ENCODE results near the gene HS3ST6. TPM values are rescaled to one million over a fixed set of nuclear protein-coding genes. Genes with fewer than 3 reads are reported as not detected.

HS3ST6 gene
- polyA plus RNA-seq, 1 of the 3 experiments (the other 2 are of a cell fraction), result 0.03 TPM

DNA sequence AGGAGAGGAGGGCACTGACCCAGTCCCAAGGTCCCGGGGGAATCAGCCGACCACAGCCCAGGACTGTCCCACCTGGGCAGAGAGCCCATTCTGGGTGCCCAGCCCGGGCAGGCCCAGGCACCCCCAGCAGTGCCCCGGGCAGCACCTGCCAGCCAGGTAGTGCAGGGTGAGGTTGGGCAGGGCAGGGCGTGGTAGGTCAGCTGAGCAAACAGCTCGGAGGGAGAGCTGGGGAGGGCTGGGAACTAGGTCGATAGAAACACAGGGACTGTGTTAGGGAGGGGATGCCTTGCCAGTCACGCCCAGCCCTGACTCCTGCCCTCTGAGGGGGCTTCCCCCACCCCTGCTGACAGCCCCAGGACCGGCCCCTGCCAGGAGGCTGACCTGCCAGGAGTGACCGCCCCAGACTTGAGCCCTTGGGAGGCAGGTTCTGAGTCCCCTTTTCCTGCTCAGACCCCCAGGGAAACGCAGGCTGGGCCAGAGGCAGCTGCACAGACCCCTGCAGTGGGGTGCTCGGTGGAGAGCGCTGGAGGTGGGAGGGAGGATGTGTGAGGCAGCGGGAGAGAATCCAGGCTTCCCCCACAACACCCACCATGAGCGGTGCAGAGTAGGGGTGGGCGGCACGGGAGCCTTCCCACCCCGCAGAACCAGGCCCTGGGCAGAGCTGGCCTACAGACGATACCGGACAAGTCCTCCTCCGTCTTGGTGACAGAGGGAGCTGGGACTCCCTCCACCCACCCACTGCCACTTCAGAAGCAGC is 4.7 kb downstream of the HS3ST6 start:
- Histone ChIP-seq H3K4me1 (ENCODE audit: control insufficient read depth in 1 of 2, insufficient read depth in 2 of 2, low read depth in 1 of 2, low read length in 1 of 2) (peaks cover 0 to 11% of the 10 kb centered on the region in 2 experiments; a peak in 1 of 4 replicates), H3K9me3 (no peaks in the 10 kb centered on the region), H3K4me2 (no peak overlapping the region), H3K9me2 (no peaks in the 10 kb centered on the region), H4K20me1 (ENCODE audit: insufficient read depth) (no peaks in the 10 kb centered on the region), H3K9ac (no peak overlapping the region), H3K36me3 (replicated peaks in 1 of 2; ENCODE audit: control insufficient read depth in 1 of 2, insufficient read depth in 2 of 2, low read length in 1 of 2) (no peaks in the 10 kb centered on the region), H3K79me2 (ENCODE audit: insufficient read depth) (no peaks in the 10 kb centered on the region), H2AFZ (ENCODE audit: low read depth) (no peak overlapping the region), H3F3A (replicated peaks; ENCODE audit: insufficient read depth) (no peaks in the 10 kb centered on the region), H3K27ac (ENCODE audit: low read depth in 2 of 2, low read length in 1 of 2) (no peak overlapping the region), H3K4me3 (ENCODE audit: low read depth in 2 of 2, low read length in 1 of 2) (no peak overlapping the region), H3K27me3 (ENCODE audit: insufficient read depth) (peaks cover 21% of the 10 kb centered on the region)
- ChIA-PET CTCF (interaction anchor here (1.2 to 2.6 kb wide), 2 partner anchors 16 kb away, joined by 6 to 8 read pairs; no protein-coding TSS in a partner anchor), POLR2A (no interaction called here)
- DNase-seq, result no peak
- 67% methylated on average over 12 of the region's 21 CpGs for WGBS (ENCODE audit: low lambda C conversion rate)
- TF ChIP-seq TCF12 (IDR thresholded peaks at IDR 0.05) (no peak), YY1 (IDR thresholded peaks at IDR 0.05; ENCODE audit: low read depth) (no peak), SIN3A (IDR thresholded peaks at IDR 0.05; ENCODE audit: borderline replicate concordance, low read depth, low read length) (no peak), FOSL2 (IDR thresholded peaks at IDR 0.05; ENCODE audit: borderline replicate concordance, low read depth) (no peak)
- TF ChIP-seq, protein P1, sequence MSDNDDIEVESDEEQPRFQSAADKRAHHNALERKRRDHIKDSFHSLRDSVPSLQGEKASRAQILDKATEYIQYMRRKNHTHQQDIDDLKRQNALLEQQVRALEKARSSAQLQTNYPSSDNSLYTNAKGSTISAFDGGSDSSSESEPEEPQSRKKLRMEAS (IDR thresholded peaks at IDR 0.05; ENCODE audit: low read depth), result no peak

DNA sequence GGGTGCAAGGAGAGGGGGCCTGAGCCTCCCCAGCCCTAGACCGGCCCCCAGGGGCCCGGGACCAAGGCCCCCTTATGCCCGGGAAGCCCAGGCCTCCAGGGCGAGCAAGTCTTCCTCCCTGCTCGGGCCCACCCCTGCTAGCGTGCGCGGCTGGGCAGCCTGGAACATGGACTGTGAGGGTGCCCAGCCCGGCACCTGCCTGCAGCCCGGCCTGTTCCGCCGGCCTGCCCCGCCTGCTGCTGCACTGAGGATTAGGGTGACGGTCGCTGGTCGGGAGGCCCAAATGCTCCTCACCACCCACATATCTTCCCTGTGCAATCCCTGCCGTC is 6.0 kb downstream of the HS3ST6 start:
- Histone ChIP-seq H3F3A (replicated peaks; ENCODE audit: insufficient read depth) (no peaks in the 10 kb centered on the region), H3K4me2 (no peak overlapping the region), H3K9me3 (no peaks in the 10 kb centered on the region), H3K9me2 (no peaks in the 10 kb centered on the region), H2AFZ (ENCODE audit: low read depth) (no peak overlapping the region), H3K27me3 (ENCODE audit: insufficient read depth) (peaks cover 13% of the 10 kb centered on the region), H4K20me1 (ENCODE audit: insufficient read depth) (no peaks in the 10 kb centered on the region), H3K27ac (ENCODE audit: low read depth in 2 of 2, low read length in 1 of 2) (no peak overlapping the region), H3K4me1 (ENCODE audit: control insufficient read depth in 1 of 2, insufficient read depth in 2 of 2, low read depth in 1 of 2, low read length in 1 of 2) (peaks cover 0 to 11% of the 10 kb centered on the region in 2 experiments; a peak in 1 of 4 replicates), H3K4me3 (ENCODE audit: low read depth in 2 of 2, low read length in 1 of 2) (no peak overlapping the region), H3K9ac (no peak overlapping the region), H3K79me2 (ENCODE audit: insufficient read depth) (no peaks in the 10 kb centered on the region), H3K36me3 (replicated peaks in 1 of 2; ENCODE audit: control insufficient read depth in 1 of 2, insufficient read depth in 2 of 2, low read length in 1 of 2) (no peaks in the 10 kb centered on the region)
- 81% methylated on average over 7 of the region's 17 CpGs for WGBS (ENCODE audit: low lambda C conversion rate)
- no peak for DNase-seq
- ChIA-PET CTCF (interaction anchor here (1.0 to 2.6 kb wide), 2 partner anchors 17 to 48 kb away, joined by 3 to 8 read pairs; no protein-coding TSS in a partner anchor), POLR2A (no interaction called here)
- TF ChIP-seq TCF12 (IDR thresholded peaks at IDR 0.05) (no peak), POLR2AphosphoS5 (IDR thresholded peaks at IDR 0.05; ENCODE audit: low read depth, low read length) (no peak), RFX5 (IDR thresholded peaks at IDR 0.05; ENCODE audit: low read length) (no peak), SMC3 (IDR thresholded peaks at IDR 0.05; ENCODE audit: low read depth, low read length) (no peak), MXI1 (IDR thresholded peaks at IDR 0.05; ENCODE audit: low read depth, low read length) (no peak), YY1 (IDR thresholded peaks at IDR 0.05; ENCODE audit: low read depth) (no peak), EZH2phosphoT487 (IDR thresholded peaks at IDR 0.05; ENCODE audit: borderline replicate concordance, low read depth) (no peak), FOXM1 (IDR thresholded peaks at IDR 0.05; ENCODE audit: low read depth) (no peak), ELF1 (IDR thresholded peaks at IDR 0.05) (no peak), FOSL2 (IDR thresholded peaks at IDR 0.05; ENCODE audit: borderline replicate concordance, low read depth) (no peak)
- TF ChIP-seq, protein P2, sequence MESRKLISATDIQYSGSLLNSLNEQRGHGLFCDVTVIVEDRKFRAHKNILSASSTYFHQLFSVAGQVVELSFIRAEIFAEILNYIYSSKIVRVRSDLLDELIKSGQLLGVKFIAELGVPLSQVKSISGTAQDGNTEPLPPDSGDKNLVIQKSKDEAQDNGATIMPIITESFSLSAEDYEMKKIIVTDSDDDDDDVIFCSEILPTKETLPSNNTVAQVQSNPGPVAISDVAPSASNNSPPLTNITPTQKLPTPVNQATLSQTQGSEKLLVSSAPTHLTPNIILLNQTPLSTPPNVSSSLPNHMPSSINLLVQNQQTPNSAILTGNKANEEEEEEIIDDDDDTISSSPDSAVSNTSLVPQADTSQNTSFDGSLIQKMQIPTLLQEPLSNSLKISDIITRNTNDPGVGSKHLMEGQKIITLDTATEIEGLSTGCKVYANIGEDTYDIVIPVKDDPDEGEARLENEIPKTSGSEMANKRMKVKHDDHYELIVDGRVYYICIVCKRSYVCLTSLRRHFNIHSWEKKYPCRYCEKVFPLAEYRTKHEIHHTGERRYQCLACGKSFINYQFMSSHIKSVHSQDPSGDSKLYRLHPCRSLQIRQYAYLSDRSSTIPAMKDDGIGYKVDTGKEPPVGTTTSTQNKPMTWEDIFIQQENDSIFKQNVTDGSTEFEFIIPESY (IDR thresholded peaks at IDR 0.05; ENCODE audit: borderline replicate concordance, low read depth), result no peak
- TF ChIP-seq, protein P3, sequence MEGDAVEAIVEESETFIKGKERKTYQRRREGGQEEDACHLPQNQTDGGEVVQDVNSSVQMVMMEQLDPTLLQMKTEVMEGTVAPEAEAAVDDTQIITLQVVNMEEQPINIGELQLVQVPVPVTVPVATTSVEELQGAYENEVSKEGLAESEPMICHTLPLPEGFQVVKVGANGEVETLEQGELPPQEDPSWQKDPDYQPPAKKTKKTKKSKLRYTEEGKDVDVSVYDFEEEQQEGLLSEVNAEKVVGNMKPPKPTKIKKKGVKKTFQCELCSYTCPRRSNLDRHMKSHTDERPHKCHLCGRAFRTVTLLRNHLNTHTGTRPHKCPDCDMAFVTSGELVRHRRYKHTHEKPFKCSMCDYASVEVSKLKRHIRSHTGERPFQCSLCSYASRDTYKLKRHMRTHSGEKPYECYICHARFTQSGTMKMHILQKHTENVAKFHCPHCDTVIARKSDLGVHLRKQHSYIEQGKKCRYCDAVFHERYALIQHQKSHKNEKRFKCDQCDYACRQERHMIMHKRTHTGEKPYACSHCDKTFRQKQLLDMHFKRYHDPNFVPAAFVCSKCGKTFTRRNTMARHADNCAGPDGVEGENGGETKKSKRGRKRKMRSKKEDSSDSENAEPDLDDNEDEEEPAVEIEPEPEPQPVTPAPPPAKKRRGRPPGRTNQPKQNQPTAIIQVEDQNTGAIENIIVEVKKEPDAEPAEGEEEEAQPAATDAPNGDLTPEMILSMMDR (IDR thresholded peaks at IDR 0.05), result no peak
- TF ChIP-seq, protein P4, sequence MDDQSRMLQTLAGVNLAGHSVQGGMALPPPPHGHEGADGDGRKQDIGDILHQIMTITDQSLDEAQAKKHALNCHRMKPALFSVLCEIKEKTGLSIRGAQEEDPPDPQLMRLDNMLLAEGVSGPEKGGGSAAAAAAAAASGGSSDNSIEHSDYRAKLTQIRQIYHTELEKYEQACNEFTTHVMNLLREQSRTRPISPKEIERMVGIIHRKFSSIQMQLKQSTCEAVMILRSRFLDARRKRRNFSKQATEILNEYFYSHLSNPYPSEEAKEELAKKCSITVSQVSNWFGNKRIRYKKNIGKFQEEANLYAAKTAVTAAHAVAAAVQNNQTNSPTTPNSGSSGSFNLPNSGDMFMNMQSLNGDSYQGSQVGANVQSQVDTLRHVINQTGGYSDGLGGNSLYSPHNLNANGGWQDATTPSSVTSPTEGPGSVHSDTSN (IDR thresholded peaks at IDR 0.05), result no peak
- TF ChIP-seq, protein P5, sequence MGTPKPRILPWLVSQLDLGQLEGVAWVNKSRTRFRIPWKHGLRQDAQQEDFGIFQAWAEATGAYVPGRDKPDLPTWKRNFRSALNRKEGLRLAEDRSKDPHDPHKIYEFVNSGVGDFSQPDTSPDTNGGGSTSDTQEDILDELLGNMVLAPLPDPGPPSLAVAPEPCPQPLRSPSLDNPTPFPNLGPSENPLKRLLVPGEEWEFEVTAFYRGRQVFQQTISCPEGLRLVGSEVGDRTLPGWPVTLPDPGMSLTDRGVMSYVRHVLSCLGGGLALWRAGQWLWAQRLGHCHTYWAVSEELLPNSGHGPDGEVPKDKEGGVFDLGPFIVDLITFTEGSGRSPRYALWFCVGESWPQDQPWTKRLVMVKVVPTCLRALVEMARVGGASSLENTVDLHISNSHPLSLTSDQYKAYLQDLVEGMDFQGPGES (IDR thresholded peaks at IDR 0.05; ENCODE audit: low read depth, low read length), result no peak
- TF ChIP-seq, protein P6, sequence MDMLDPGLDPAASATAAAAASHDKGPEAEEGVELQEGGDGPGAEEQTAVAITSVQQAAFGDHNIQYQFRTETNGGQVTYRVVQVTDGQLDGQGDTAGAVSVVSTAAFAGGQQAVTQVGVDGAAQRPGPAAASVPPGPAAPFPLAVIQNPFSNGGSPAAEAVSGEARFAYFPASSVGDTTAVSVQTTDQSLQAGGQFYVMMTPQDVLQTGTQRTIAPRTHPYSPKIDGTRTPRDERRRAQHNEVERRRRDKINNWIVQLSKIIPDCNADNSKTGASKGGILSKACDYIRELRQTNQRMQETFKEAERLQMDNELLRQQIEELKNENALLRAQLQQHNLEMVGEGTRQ (IDR thresholded peaks at IDR 0.05; ENCODE audit: borderline replicate concordance, low read depth, low read length), result no peak
- TF ChIP-seq, protein P7, sequence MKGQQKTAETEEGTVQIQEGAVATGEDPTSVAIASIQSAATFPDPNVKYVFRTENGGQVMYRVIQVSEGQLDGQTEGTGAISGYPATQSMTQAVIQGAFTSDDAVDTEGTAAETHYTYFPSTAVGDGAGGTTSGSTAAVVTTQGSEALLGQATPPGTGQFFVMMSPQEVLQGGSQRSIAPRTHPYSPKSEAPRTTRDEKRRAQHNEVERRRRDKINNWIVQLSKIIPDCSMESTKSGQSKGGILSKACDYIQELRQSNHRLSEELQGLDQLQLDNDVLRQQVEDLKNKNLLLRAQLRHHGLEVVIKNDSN (IDR thresholded peaks at IDR 0.05; ENCODE audit: borderline replicate concordance, low read depth), result no peak

All from SK-N-SH (cell line).